A549 (cell line): Measurements from ENCODE around the gene PPP6R3. TPM values are rescaled to one million over a fixed set of nuclear protein-coding genes. Genes with fewer than 3 reads are reported as not detected.
"Not testable (repeated sequence)": the region's sequence is repeated elsewhere in the genome, so short reads cannot be mapped to it uniquely, and the experiment has no call there.

Source experiments
- ATAC-seq, 2 experiments: fragments of 200-7000 bp in 1 of 2; fragments of >200 bp in 1 of 2; cut with Nextera tagmentation in 1 of 2; cut with Tn5 transposase in 1 of 2; 3 replicates each; pipeline versions ENCODE4 v1.8.0 to v1.9.1; 2018 to 2020; ENCODE audit warnings: mild to moderate bottlenecking in 1 of 2, moderate library complexity in 1 of 2
- CTCF ChIA-PET: fragments of 300-600 bp; sonication (Branson Sonifier 250); formaldehyde crosslinking; extraction: SDS; loops from one replicate; lab custom pipeline; 2021; ENCODE audit warnings: antibody characterized with exemption, inconsistent platforms; lab: Yijun Ruan, JAX
- POLR2A ChIA-PET: fragments of 350-600 bp; formaldehyde crosslinking; extraction: SDS; loops from one replicate; lab custom pipeline; 2021; ENCODE audit warnings: antibody characterized with exemption, inconsistent platforms; lab: Yijun Ruan, JAX
- DNase-seq, 2 experiments: peaks; one replicate each; pipeline versions ENCODE4 v3.0.0 to v3.0.0-alpha.2; 2011 to 2016; ENCODE audit warnings: low read depth in 1 of 2, low spot score in 1 of 2
- FAIRE-seq: peaks from 2 replicates; lab custom pipeline; 2011; peaks lifted over from hg19 to GRCh38; lab: Jason Lieb, UNC
- H3K27ac ChIP-seq, 2 experiments: fragments of >200 bp; sonication (Bioruptor Twin); formaldehyde crosslinking; 3 replicates each; pipeline ENCODE4 v1.5.1; 2016 to 2017
- H3K4me1 ChIP-seq: fragments of >200 bp; sonication (Bioruptor Twin); formaldehyde crosslinking; 3 replicates; pipeline ENCODE4 v1.6.1; 2016
- H3K4me2 ChIP-seq: fragments of >200 bp; sonication (Bioruptor Twin); formaldehyde crosslinking; 3 replicates; pipeline ENCODE4 v1.6.1; 2016
- H3K4me3 ChIP-seq: fragments of >200 bp; sonication (Bioruptor Twin); formaldehyde crosslinking; 3 replicates; pipeline ENCODE4 v1.5.1; 2016
- H3K9me3 ChIP-seq: fragments of >200 bp; sonication (Bioruptor Twin); formaldehyde crosslinking; 3 replicates; pipeline ENCODE4 v1.6.1; 2016
- ATOH8 ChIP-seq: fragments of 250-450 bp; sonication (Bioruptor Pico); IDR thresholded peaks from 2 replicates; pipeline ENCODE4 v1.5.0; 2020; ENCODE audit warnings: low read depth, mild to moderate bottlenecking, moderate library complexity
- CTCF ChIP-seq: fragments of >200 bp; sonication (Bioruptor Twin); formaldehyde crosslinking; IDR thresholded peaks from 3 replicates; pipeline ENCODE4 v1.5.1; 2016
- RAD21 ChIP-seq, 2 experiments: fragments of >200 bp in 1 of 2; sonication (Bioruptor Twin) in 1 of 2; formaldehyde crosslinking in 1 of 2; IDR thresholded peaks in 1 of 2; conservative IDR thresholded peaks in 1 of 2; 2 replicates in 1 of 2; 3 replicates in 1 of 2; pipeline ENCODE4 v1.6.1; 2012 to 2018; ENCODE audit warnings: inconsistent platforms in 1 of 2
- SMC3 ChIP-seq: fragments of >200 bp; sonication (Bioruptor Twin); formaldehyde crosslinking; IDR thresholded peaks from 3 replicates; pipeline ENCODE4 v1.6.1; 2018; ENCODE audit warnings: inconsistent platforms
- WGBS: methylation state at CpG from one replicate; pipeline ENCODE4 v1.1.6; 2017; ENCODE audit errors: missing lambda C conversion rate; 5-methylcytosine and 5-hydroxymethylcytosine counted together
- polyA plus RNA-seq, 4 experiments: library from polyadenylated mRNA; depleted of rRNA in 3 of 4; stranded (reverse); fragments of >200 nt; fragmentation: RNase III in 1 of 4; extraction: RNeasy Plus Mini Kit Qiagen cat#74134 plus additional on column Dnase treatment in 1 of 4; gene quantifications; 2 replicates in 3 of 4; 3 replicates in 1 of 4; pipeline ENCODE4 v1.2.3, GENCODE V29; 2011 to 2017

The PPP6R3 gene
- polyA plus RNA-seq, 2 of the 4 experiments (the other 2 are of a cell fraction): 69.7 to 114 TPM

- POLR2A ChIA-PET, DNase-seq, ATAC-seq, H3K27ac ChIP-seq, H3K4me2 ChIP-seq, H3K4me3 ChIP-seq, H3K9me3 ChIP-seq, CTCF ChIA-PET, FAIRE-seq, H3K4me1 ChIP-seq: not testable (repeated sequence)
- 52% methylated on average over 6 of the region's 7 CpGs for WGBS
These were observed 165.7 kb downstream of the PPP6R3 start for GRCh38 chr11:68626236-68626635.

- H3K4me3 ChIP-seq, H3K9me3 ChIP-seq, H3K4me2 ChIP-seq, H3K4me1 ChIP-seq, ATAC-seq, H3K27ac ChIP-seq, DNase-seq, POLR2A ChIA-PET, FAIRE-seq: not testable (repeated sequence)
- 65% methylated on average over 4 of the region's 5 CpGs for WGBS
- CTCF ChIA-PET: interaction anchor here (1.3 kb wide), 1 partner anchor 14 kb away, joined by 5 read pairs; no protein-coding TSS in a partner anchor
These were observed 168.3 kb downstream of the PPP6R3 start for GRCh38 chr11:68628837-68629236.

- 83% methylated on average over 8 of the region's 8 CpGs for WGBS
- H3K27ac ChIP-seq, ATAC-seq, H3K4me2 ChIP-seq, FAIRE-seq, DNase-seq, POLR2A ChIA-PET, H3K4me1 ChIP-seq, H3K4me3 ChIP-seq, H3K9me3 ChIP-seq: not testable (repeated sequence)
- CTCF ChIA-PET: interaction anchor here (0.6 to 1.0 kb wide), 9 partner anchors 13 to 505 kb away, joined by 3 to 4 read pairs (median 3); no protein-coding TSS in a partner anchor
These were observed 171.8 kb downstream of the PPP6R3 start for GRCh38 chr11:68632375-68632774.

GRCh38 chr11:68632802-68633201 is 172.2 kb downstream of the PPP6R3 start:
- 34% methylated on average over 6 of the region's 6 CpGs for WGBS
- no peak for FAIRE-seq
- peak; percentile 93 for ATAC-seq
- TF ChIP-seq RAD21 (conservative IDR thresholded peaks at IDR 0.05 in 1 of 2, IDR thresholded peaks at IDR 0.05 in 1 of 2): peak; percentile 80 to 94
- peak; percentile 70 for TF ChIP-seq SMC3
- peak; percentile 69 for TF ChIP-seq CTCF
- TF ChIP-seq ATOH8 (CRISPR knock-in tag): no peak
- TF ChIP-seq, all 56 proteins: peak for 3
- Histone ChIP-seq H3K4me1 (no peaks in the 10 kb centered on the region), H3K9me3 (no peaks in the 10 kb centered on the region), H3K4me3 (no peak overlapping the region), H3K27ac (no peak overlapping the region), H3K4me2 (no peak overlapping the region)
- DNase-seq: peak; percentile 51 to 80
- POLR2A ChIA-PET: no interaction called here
- CTCF ChIA-PET: interaction anchor here (0.6 to 1.0 kb wide), 9 partner anchors 13 to 506 kb away, joined by 3 to 4 read pairs (median 3); no protein-coding TSS in a partner anchor

- 17% methylated on average over 6 of the region's 7 CpGs for WGBS
- H3K4me3 ChIP-seq, FAIRE-seq, H3K4me2 ChIP-seq, CTCF ChIA-PET, H3K27ac ChIP-seq, ATAC-seq, H3K4me1 ChIP-seq, DNase-seq, H3K9me3 ChIP-seq, POLR2A ChIA-PET: not testable (repeated sequence)
These were observed 174.1 kb downstream of the PPP6R3 start for GRCh38 chr11:68634606-68635005.

GRCh38 chr11:68635172-68635571 is 174.6 kb downstream of the PPP6R3 start:
- ATAC-seq, H3K4me2 ChIP-seq, POLR2A ChIA-PET, H3K27ac ChIP-seq, H3K4me3 ChIP-seq, H3K9me3 ChIP-seq, H3K4me1 ChIP-seq, FAIRE-seq, DNase-seq: not testable (repeated sequence)
- 66% methylated on average over 7 of the region's 7 CpGs for WGBS
- CTCF ChIA-PET: interaction anchor here (1.5 kb wide), 1 partner anchor 143 kb away, joined by 3 read pairs; no protein-coding TSS in a partner anchor

GRCh38 chr11:68635883-68636282 is 175.3 kb downstream of the PPP6R3 start:
- H3K4me1 ChIP-seq, POLR2A ChIA-PET, H3K4me3 ChIP-seq, ATAC-seq, DNase-seq, H3K4me2 ChIP-seq, H3K27ac ChIP-seq, H3K9me3 ChIP-seq, FAIRE-seq: not testable (repeated sequence)
- 63% methylated on average over 10 of the region's 10 CpGs for WGBS
- CTCF ChIA-PET: interaction anchor here (1.5 kb wide), 1 partner anchor 142 kb away, joined by 3 read pairs; no protein-coding TSS in a partner anchor

GRCh38 chr11:68639322-68639721 is 178.8 kb downstream of the PPP6R3 start:
- H3K4me2 ChIP-seq, CTCF ChIA-PET: not testable (repeated sequence)

More at GRCh38 chr11:68639322-68639721, 178.8 kb downstream of the PPP6R3 start:
- 73% methylated on average over 3 of the region's 3 CpGs for WGBS
- H3K4me1 ChIP-seq, H3K27ac ChIP-seq, ATAC-seq, H3K4me3 ChIP-seq, FAIRE-seq, DNase-seq, H3K9me3 ChIP-seq, POLR2A ChIA-PET: not testable (repeated sequence)
